Loucy (cell line): ENCODE measurements around the gene TAB2.

Experiments used
- H2AFZ ChIP-seq: fragments of 200-600 bp; sonication (generic); 2 replicates; pipeline ENCODE4 v1.6.0; 2016; ENCODE audit warnings: antibody characterized with exemption, mild to moderate bottlenecking, low read length, moderate library complexity
- H3F3A ChIP-seq: fragments of 200-600 bp; 2 replicates; pipeline ENCODE4 v1.6.0; 2016; ENCODE audit warnings: antibody characterized with exemption, low read depth, mild to moderate bottlenecking
- H3K27me3 ChIP-seq: fragments of 200-600 bp; sonication (generic); 2 replicates; pipeline ENCODE4 v1.6.1; 2014; ENCODE audit warnings: low read length, mild to moderate bottlenecking; ENCODE audit not compliant: insufficient read depth, poor library complexity, severe bottlenecking
- H3K36me3 ChIP-seq: fragments of 200-600 bp; sonication (generic); 2 replicates; pipeline ENCODE4 v1.6.1; 2016; ENCODE audit warnings: low read length; ENCODE audit not compliant: insufficient read depth
- H3K4me1 ChIP-seq: fragments of 200-600 bp; sonication (generic); 2 replicates; pipeline ENCODE4 v1.5.1; 2014; ENCODE audit warnings: low read length, mild to moderate bottlenecking; ENCODE audit not compliant: insufficient read depth, poor library complexity, severe bottlenecking
- H3K4me2 ChIP-seq: fragments of 200-600 bp; sonication (generic); 2 replicates; pipeline ENCODE4 v1.6.0; 2014; ENCODE audit warnings: antibody characterized with exemption, low read length, low read depth, mild to moderate bottlenecking; ENCODE audit not compliant: poor library complexity, severe bottlenecking
- H3K4me3 ChIP-seq: fragments of 200-600 bp; sonication (generic); 2 replicates; pipeline ENCODE4 v1.5.1; 2014; ENCODE audit warnings: low read length, mild to moderate bottlenecking, mixed read lengths; ENCODE audit not compliant: poor library complexity, severe bottlenecking
- H3K79me2 ChIP-seq: fragments of 200-600 bp; sonication (generic); 2 replicates; pipeline ENCODE4 v1.6.1; 2014; ENCODE audit warnings: low read length; ENCODE audit not compliant: insufficient read depth
- H3K9ac ChIP-seq: fragments of 200-600 bp; sonication (generic); 2 replicates; pipeline ENCODE4 v1.6.0; 2014; ENCODE audit warnings: mild to moderate bottlenecking, low read depth, low read length, moderate library complexity; ENCODE audit not compliant: poor library complexity, severe bottlenecking
- H3K9me2 ChIP-seq: fragments of 200-600 bp; sonication (generic); replicated peaks from 2 replicates; pipeline ENCODE4 v1.6.1; 2016; ENCODE audit warnings: low read depth, low read length, mixed read lengths
- H3K9me3 ChIP-seq: fragments of 200-600 bp; sonication (generic); 2 replicates; pipeline ENCODE4 v1.6.1; 2014; ENCODE audit warnings: mild to moderate bottlenecking, antibody characterized with exemption, low read length, low read depth; ENCODE audit not compliant: insufficient read depth
- H4K20me1 ChIP-seq: fragments of 200-600 bp; sonication (generic); 2 replicates; pipeline ENCODE4 v1.6.0; 2014; ENCODE audit warnings: antibody characterized with exemption, low read length, mild to moderate bottlenecking; ENCODE audit not compliant: insufficient read depth, poor library complexity, severe bottlenecking
- CTCF ChIP-seq: fragments of 200-600 bp; sonication (generic); conservative IDR thresholded peaks from 2 replicates; pipeline ENCODE4 v1.5.1; 2014; ENCODE audit warnings: mild to moderate bottlenecking, antibody characterized with exemption, low read length
- EZH2phosphoT487 ChIP-seq: fragments of 200-600 bp; IDR thresholded peaks from 2 replicates; pipeline ENCODE4 v1.6.1; 2018; ENCODE audit warnings: antibody characterized with exemption, mild to moderate bottlenecking, moderate library complexity, borderline replicate concordance

TAB2 gene

GRCh38 chr6:149364557-149364956, 47.0 kb downstream of the TAB2 start:
- Histone ChIP-seq H2AFZ (no peak overlapping the region), H3K9me3 (no peaks in the 10 kb centered on the region), H3K36me3 (peaks cover 9% of the 10 kb centered on the region; the same call in 1 of the 2 replicates), H4K20me1 (peaks cover 72% of the 10 kb centered on the region), H3K9ac (no peak overlapping the region), H3F3A (peaks cover 6% of the 10 kb centered on the region; the same call in 1 of the 2 replicates), H3K79me2 (peaks cover 97% of the 10 kb centered on the region), H3K9me2 (no peaks in the 10 kb centered on the region), H3K4me2 (no peak overlapping the region), H3K27me3 (no peaks in the 10 kb centered on the region), H3K4me3 (no peak overlapping the region), H3K4me1 (peaks cover 48% of the 10 kb centered on the region)
- TF ChIP-seq EZH2phosphoT487 (no peak), CTCF (no peak)

GRCh38 chr6:149365197-149365596, 47.7 kb downstream of the TAB2 start:
- peaks cover 69% of the 10 kb centered on the region for H4K20me1 ChIP-seq

GRCh38 chr6:149366267-149366921, 48.9 kb downstream of the TAB2 start:
- no peak overlapping the region for H2AFZ ChIP-seq
- H3K27me3 ChIP-seq, result no peaks in the 10 kb centered on the region
- H3K36me3 ChIP-seq, result peaks cover 12% of the 10 kb centered on the region; the same call in 1 of the 2 replicates
- no peaks in the 10 kb centered on the region for H3K9me2 ChIP-seq
- no peaks in the 10 kb centered on the region for H3K9me3 ChIP-seq
- TF ChIP-seq EZH2phosphoT487, result no peak
- TF ChIP-seq CTCF, result no peak
- peaks cover 51% of the 10 kb centered on the region for H3K4me1 ChIP-seq
- peaks cover 6% of the 10 kb centered on the region; the same call in 1 of the 2 replicates for H3F3A ChIP-seq
- H3K4me2 ChIP-seq, result peak overlapping the region; percentile 62
- H3K79me2 ChIP-seq, result peaks cover 91% of the 10 kb centered on the region
- no peak overlapping the region for H3K9ac ChIP-seq
- H3K4me3 ChIP-seq, result peak overlapping the region; percentile 49
- peaks cover 72% of the 10 kb centered on the region for H4K20me1 ChIP-seq

More at GRCh38 chr6:149365197-149365596, 47.7 kb downstream of the TAB2 start:
- H3K4me1 ChIP-seq, result peaks cover 48% of the 10 kb centered on the region
- H3K9me2 ChIP-seq, result no peaks in the 10 kb centered on the region
- TF ChIP-seq CTCF (no peak), EZH2phosphoT487 (no peak)
- peaks cover 96% of the 10 kb centered on the region for H3K79me2 ChIP-seq
- H3K36me3 ChIP-seq, result peaks cover 13% of the 10 kb centered on the region; the same call in 1 of the 2 replicates
- peaks cover 6% of the 10 kb centered on the region; the same call in 1 of the 2 replicates for H3F3A ChIP-seq
- no peak overlapping the region for H3K4me2 ChIP-seq
- no peak overlapping the region for H3K4me3 ChIP-seq
- H3K9ac ChIP-seq, result no peak overlapping the region
- H2AFZ ChIP-seq, result no peak overlapping the region
- no peaks in the 10 kb centered on the region for H3K27me3 ChIP-seq
- H3K9me3 ChIP-seq, result no peaks in the 10 kb centered on the region
